ENCODE results near the gene ACSL4.
A peak's percentile ranks its signal among the peaks of the same experiment; 100 is the strongest.
"Not testable (repeated sequence)": the region's sequence is repeated elsewhere in the genome, so short reads cannot be mapped to it uniquely, and the experiment has no call there.

Gene ACSL4

DNA sequence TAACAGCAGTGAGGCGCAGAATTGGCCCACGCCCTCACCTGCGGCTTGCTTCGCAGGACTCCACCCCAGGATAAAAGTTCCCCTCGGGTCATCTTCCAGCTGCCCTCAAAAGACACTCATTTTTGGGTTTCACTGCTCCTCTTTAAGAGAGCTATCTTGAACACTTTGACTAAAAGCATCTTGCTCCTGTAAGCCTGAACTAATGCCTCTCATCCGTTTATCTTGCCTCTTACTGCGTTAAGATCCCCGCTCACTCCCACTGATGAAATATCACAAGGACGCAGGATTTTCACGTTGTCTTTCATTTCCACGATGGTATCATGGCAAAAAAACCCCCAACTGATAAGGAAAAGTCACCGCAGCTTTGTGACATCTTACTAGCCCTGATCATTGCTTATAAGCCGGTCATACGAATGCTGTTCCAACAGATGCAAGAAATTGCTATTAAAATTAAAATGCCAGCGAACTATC is 591 bp upstream of the ACSL4 start:
- no peak overlapping the region for H2BK5ac ChIP-seq (ENCODE audit: low read depth, low read length, poor library complexity, severe bottlenecking)
- H3K36me3 ChIP-seq (ENCODE audit: control insufficient read depth in 1 of 2, insufficient read depth in 2 of 2, low read depth in 1 of 2, low read length in 2 of 2), result no peaks in the 10 kb centered on the region
- H3K27ac ChIP-seq (ENCODE audit: low read length, poor library complexity, severe bottlenecking), result peak overlapping the region; percentile 59
- peak overlapping the region; percentile 69 for H4K8ac ChIP-seq (ENCODE audit: low read length)
- peak overlapping the region; percentile 33 for H3K4me2 ChIP-seq (ENCODE audit: low read length, poor library complexity, severe bottlenecking)
- no peak overlapping the region for H2AFZ ChIP-seq (ENCODE audit: low read depth, low read length)
- H2BK15ac ChIP-seq (ENCODE audit: low read depth, poor library complexity, severe bottlenecking), result no peak overlapping the region
- peak; percentile 18 for DNase-seq
- no peak overlapping the region for H3K23ac ChIP-seq (ENCODE audit: low read length in 2 of 2)
- peak overlapping the region in 1 of 2 experiments; percentile 89 for H3K14ac ChIP-seq (ENCODE audit: low read length in 2 of 2)
- peak overlapping the region in 1 of 2 experiments; percentile 63 for H2BK12ac ChIP-seq (ENCODE audit: low read length in 2 of 2)
- peak overlapping the region; percentile 81 to 93 for H3K18ac ChIP-seq (ENCODE audit: low read depth in 1 of 2, low read length in 2 of 2)
- peak overlapping the region; percentile 86 to 97 for H3K4ac ChIP-seq (ENCODE audit: low read depth in 1 of 2, low read length in 2 of 2)
- peaks cover 0 to 23% of the 10 kb centered on the region in 2 experiments for H3K27me3 ChIP-seq (ENCODE audit: control insufficient read depth in 1 of 2, insufficient read depth in 1 of 2, low read length in 2 of 2)
- WGBS, result 17% methylated on average over 15 of the region's 15 CpGs
- H3K4me1 ChIP-seq (ENCODE audit: control insufficient read depth, insufficient read depth, low read depth, low read length), result no peaks in the 10 kb centered on the region
- no peak overlapping the region for H2BK120ac ChIP-seq (ENCODE audit: low read depth, low read length)
- no peak overlapping the region for H4K91ac ChIP-seq (ENCODE audit: low read length)
- no peak overlapping the region for H2AK5ac ChIP-seq (ENCODE audit: low read length, severe bottlenecking)
- H3K79me1 ChIP-seq (replicated peaks; ENCODE audit: low read length, poor library complexity, severe bottlenecking), result no peaks in the 10 kb centered on the region
- no peaks in the 10 kb centered on the region for H3K9me3 ChIP-seq (ENCODE audit: control insufficient read depth, low read length)
- peak overlapping the region; percentile 75 for H3K4me3 ChIP-seq (ENCODE audit: insufficient read depth in 1 of 2, low read depth in 1 of 2, low read length in 2 of 2)
- peak overlapping the region; percentile 88 for H3K9ac ChIP-seq (ENCODE audit: low read length)

- Histone ChIP-seq H2BK5ac (ENCODE audit: low read depth, low read length, poor library complexity, severe bottlenecking) (peak overlapping the region; percentile 81), H3K9ac (ENCODE audit: low read length) (peak overlapping the region; percentile 99), H4K91ac (ENCODE audit: low read length) (peak overlapping the region; percentile 86), H4K8ac (ENCODE audit: low read length) (no peak overlapping the region), H3K14ac (ENCODE audit: low read length in 2 of 2) (peak overlapping the region in 1 of 2 experiments; percentile 87), H2AK5ac (ENCODE audit: low read length, severe bottlenecking) (peak overlapping the region; percentile 35), H2AFZ (ENCODE audit: low read depth, low read length) (no peak overlapping the region), H3K9me3 (ENCODE audit: control insufficient read depth, low read length) (no peaks in the 10 kb centered on the region), H3K4ac (ENCODE audit: low read depth in 1 of 2, low read length in 2 of 2) (peak overlapping the region; percentile 78 to 81), H3K79me1 (replicated peaks; ENCODE audit: low read length, poor library complexity, severe bottlenecking) (no peaks in the 10 kb centered on the region), H3K23ac (ENCODE audit: low read length in 2 of 2) (peak overlapping the region in 1 of 2 experiments; percentile 64), H3K27me3 (ENCODE audit: control insufficient read depth in 1 of 2, insufficient read depth in 1 of 2, low read length in 2 of 2) (peaks cover 0 to 15% of the 10 kb centered on the region in 2 experiments), H2BK120ac (ENCODE audit: low read depth, low read length) (peak overlapping the region; percentile 34), H3K18ac (ENCODE audit: low read depth in 1 of 2, low read length in 2 of 2) (peak overlapping the region; percentile 10 to 88), H3K4me1 (ENCODE audit: control insufficient read depth, insufficient read depth, low read depth, low read length) (no peaks in the 10 kb centered on the region), H3K27ac (ENCODE audit: low read length, poor library complexity, severe bottlenecking) (peak overlapping the region; percentile 90), H3K36me3 (ENCODE audit: control insufficient read depth in 1 of 2, insufficient read depth in 2 of 2, low read depth in 1 of 2, low read length in 2 of 2) (peaks cover 0 to 2% of the 10 kb centered on the region in 2 experiments), H2BK12ac (ENCODE audit: low read length in 2 of 2) (peak overlapping the region in 1 of 2 experiments; percentile 66), H3K4me3 (ENCODE audit: insufficient read depth in 1 of 2, low read depth in 1 of 2, low read length in 2 of 2) (peak overlapping the region; percentile 65 to 94), H2BK15ac (ENCODE audit: low read depth, poor library complexity, severe bottlenecking) (no peak overlapping the region), H3K4me2 (ENCODE audit: low read length, poor library complexity, severe bottlenecking) (peak overlapping the region; percentile 54)
- 0% methylated on average over 14 of the region's 21 CpGs for WGBS
- peak; percentile 53 for DNase-seq
These were observed 848 bp downstream of the ACSL4 start for GRCh38 chrX:109732017-109732801.

DNA sequence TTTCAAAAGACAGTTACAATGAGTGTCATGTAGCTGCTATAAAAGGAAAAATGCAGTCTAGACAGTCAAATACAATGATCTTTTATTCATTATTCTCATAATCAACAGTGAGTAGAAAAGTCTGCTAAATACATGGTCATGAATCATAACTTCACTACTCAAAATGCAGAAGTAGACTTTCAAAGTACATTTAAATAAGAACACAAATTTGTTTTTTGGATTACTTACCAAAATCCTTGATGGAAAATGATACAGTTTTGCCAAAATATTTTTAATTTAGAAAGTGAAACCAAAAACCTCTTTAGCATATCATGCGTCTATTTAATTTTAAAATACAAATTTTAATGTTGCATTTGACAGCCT is 4.9 kb downstream of the ACSL4 start:
- Histone ChIP-seq H3K9ac (ENCODE audit: low read length) (peak overlapping the region; percentile 67), H3K36me3 (ENCODE audit: control insufficient read depth in 1 of 2, insufficient read depth in 2 of 2, low read depth in 1 of 2, low read length in 2 of 2) (peaks cover 0 to 7% of the 10 kb centered on the region in 2 experiments), H3K79me1 (replicated peaks; ENCODE audit: low read length, poor library complexity, severe bottlenecking) (no peaks in the 10 kb centered on the region), H3K14ac (ENCODE audit: low read length in 2 of 2) (no peak overlapping the region), H3K9me3 (ENCODE audit: control insufficient read depth, low read length) (no peaks in the 10 kb centered on the region), H4K8ac (ENCODE audit: low read length) (no peak overlapping the region), H3K4me2 (ENCODE audit: low read length, poor library complexity, severe bottlenecking) (no peak overlapping the region), H3K27ac (ENCODE audit: low read length, poor library complexity, severe bottlenecking) (no peak overlapping the region), H2BK12ac (ENCODE audit: low read length in 2 of 2) (no peak overlapping the region), H3K4me1 (ENCODE audit: control insufficient read depth, insufficient read depth, low read depth, low read length) (no peaks in the 10 kb centered on the region), H2BK15ac (ENCODE audit: low read depth, poor library complexity, severe bottlenecking) (no peak overlapping the region), H2BK5ac (ENCODE audit: low read depth, low read length, poor library complexity, severe bottlenecking) (no peak overlapping the region), H3K4me3 (ENCODE audit: insufficient read depth in 1 of 2, low read depth in 1 of 2, low read length in 2 of 2) (peak overlapping the region in 1 of 2 experiments; percentile 57), H3K4ac (ENCODE audit: low read depth in 1 of 2, low read length in 2 of 2) (no peak overlapping the region), H2BK120ac (ENCODE audit: low read depth, low read length) (no peak overlapping the region), H2AK5ac (ENCODE audit: low read length, severe bottlenecking) (no peak overlapping the region), H3K27me3 (ENCODE audit: control insufficient read depth in 1 of 2, insufficient read depth in 1 of 2, low read length in 2 of 2) (no peaks in the 10 kb centered on the region), H3K18ac (ENCODE audit: low read depth in 1 of 2, low read length in 2 of 2) (no peak overlapping the region), H4K91ac (ENCODE audit: low read length) (no peak overlapping the region), H3K23ac (ENCODE audit: low read length in 2 of 2) (no peak overlapping the region), H2AFZ (ENCODE audit: low read depth, low read length) (no peak overlapping the region)
- DNase-seq, result no peak
- WGBS, result no CpG with 5 or more reads among the region's 1 CpG

GRCh38 chrX:109724971-109725370 is 8.1 kb downstream of the ACSL4 start:
- H3K14ac ChIP-seq (ENCODE audit: low read length in 2 of 2); H3K4me3 ChIP-seq (ENCODE audit: insufficient read depth in 1 of 2, low read depth in 1 of 2, low read length in 2 of 2); H3K79me1 ChIP-seq (replicated peaks; ENCODE audit: low read length, poor library complexity, severe bottlenecking); H3K9ac ChIP-seq (ENCODE audit: low read length); H3K4me2 ChIP-seq (ENCODE audit: low read length, poor library complexity, severe bottlenecking); H2AK5ac ChIP-seq (ENCODE audit: low read length, severe bottlenecking); H2BK120ac ChIP-seq (ENCODE audit: low read depth, low read length); H2BK15ac ChIP-seq (ENCODE audit: low read depth, poor library complexity, severe bottlenecking); H2BK12ac ChIP-seq (ENCODE audit: low read length in 2 of 2); H3K27ac ChIP-seq (ENCODE audit: low read length, poor library complexity, severe bottlenecking); H3K23ac ChIP-seq (ENCODE audit: low read length in 2 of 2); H2AFZ ChIP-seq (ENCODE audit: low read depth, low read length); H3K18ac ChIP-seq (ENCODE audit: low read depth in 1 of 2, low read length in 2 of 2); H3K4me1 ChIP-seq (ENCODE audit: control insufficient read depth, insufficient read depth, low read depth, low read length); H3K36me3 ChIP-seq (ENCODE audit: control insufficient read depth in 1 of 2, insufficient read depth in 2 of 2, low read depth in 1 of 2, low read length in 2 of 2); H4K8ac ChIP-seq (ENCODE audit: low read length); DNase-seq; H3K9me3 ChIP-seq (ENCODE audit: control insufficient read depth, low read length); H3K27me3 ChIP-seq (ENCODE audit: control insufficient read depth in 1 of 2, insufficient read depth in 1 of 2, low read length in 2 of 2); H4K91ac ChIP-seq (ENCODE audit: low read length); H2BK5ac ChIP-seq (ENCODE audit: low read depth, low read length, poor library complexity, severe bottlenecking); H3K4ac ChIP-seq (ENCODE audit: low read depth in 1 of 2, low read length in 2 of 2): not testable (repeated sequence)
- WGBS, result no CpG with 5 or more reads among the region's 1 CpG
